ENCODE measurements around the gene TST. TPM values are rescaled to one million over a fixed set of nuclear protein-coding genes. Genes with fewer than 3 reads are reported as not detected.

TST gene
- 21.5 and 53.4 TPM in 2 replicates for total RNA-seq (ENCODE audit: low replicate concordance)

DNA sequence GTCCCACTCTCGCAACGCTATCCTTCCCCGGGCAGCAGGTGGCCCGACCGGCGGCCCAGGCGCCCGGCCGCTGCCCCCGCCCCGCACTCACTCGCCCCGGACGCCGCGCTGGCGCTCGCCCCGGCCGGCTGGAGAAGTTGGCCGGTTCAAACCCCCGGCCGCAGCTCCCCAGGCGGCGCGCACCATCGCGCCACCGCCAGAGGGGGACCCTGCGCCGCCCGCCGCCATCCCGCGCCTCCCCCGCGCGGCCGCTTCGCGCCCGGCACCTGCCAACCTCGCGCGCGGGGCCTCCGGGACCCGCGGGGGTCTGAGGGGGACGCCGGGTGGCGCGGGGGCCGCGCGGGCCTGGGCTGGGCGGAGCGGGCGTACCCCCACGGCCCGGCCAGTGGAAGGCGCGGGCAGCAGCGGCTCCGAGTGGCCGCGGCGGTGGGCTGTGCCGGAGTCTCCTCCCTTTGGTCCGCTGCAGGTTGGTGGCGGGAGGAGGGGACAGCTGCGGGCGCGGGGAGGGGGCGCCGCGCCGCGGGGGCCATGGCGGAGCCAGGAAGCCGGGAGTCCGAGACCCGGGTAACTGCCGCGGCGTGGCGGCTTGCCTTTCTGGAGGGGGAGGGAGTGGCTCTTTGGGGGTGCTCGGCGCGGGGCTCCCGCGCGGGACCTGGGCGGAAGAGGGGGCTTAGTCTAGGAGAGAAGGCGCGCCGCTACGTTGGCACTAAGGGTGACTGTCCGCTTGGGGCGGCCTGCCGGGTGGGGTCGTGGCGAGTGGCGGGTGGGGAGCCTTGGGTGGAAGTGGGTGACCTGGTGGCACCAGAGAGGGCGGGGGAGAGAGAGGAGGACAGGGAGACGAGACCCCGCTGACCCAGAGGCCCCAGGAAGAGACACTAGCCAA, at the start of gene TST, which contains the start of gene MPST:
TSS of gene TST (minus strand) at position 139 of the 883 bp plus-strand sequence. CDS start 715 bp downstream, outside the sequence.
TSS of gene MPST (plus strand) at position 434 of the 883 bp plus-strand sequence. CDS start at position 529, 95 bp downstream.
- Mint-ChIP-seq H3K27me3 (ENCODE audit: insufficient read depth, low read depth) (peaks cover 5% of the 10 kb centered on the region), H3K36me3 (peaks cover 7% of the 10 kb centered on the region), H3K4me3 (peak within 1 kb of the TSS; percentile 99), H3K9me3 (no peaks in the 10 kb centered on the region), H3K27ac (peak within 1 kb of the TSS; percentile 94), H3K4me1 (peaks cover 28% of the 10 kb centered on the region)
- peak within 1 kb of the TSS; percentile 93 for H3K27ac ChIP-seq
- H3K4me3 ChIP-seq, result peak within 1 kb of the TSS; percentile 98
- H3K4me2 ChIP-seq, result peak within 1 kb of the TSS; percentile 98
- peaks cover 16% of the 10 kb centered on the region for H3K4me1 ChIP-seq
- H3K9ac ChIP-seq, result peak within 1 kb of the TSS; percentile 72
- H4K20me1 ChIP-seq (ENCODE audit: low read depth), result peaks cover 64% of the 10 kb centered on the region
- DNase-seq (ENCODE audit: low spot score), result peak; percentile 93
- H3F3A ChIP-seq (ENCODE audit: low read depth), result no peaks in the 10 kb centered on the region
- no peaks in the 10 kb centered on the region for H3K27me3 ChIP-seq
- peaks cover 68% of the 10 kb centered on the region for H3K79me2 ChIP-seq (ENCODE audit: low read depth)
- no peaks in the 10 kb centered on the region for H3K36me3 ChIP-seq
- no peaks in the 10 kb centered on the region for H3K9me3 ChIP-seq (ENCODE audit: low read depth)
- TF ChIP-seq CTCF (IDR thresholded peaks at IDR 0.05) (peak; percentile 25), EZH2phosphoT487 (IDR thresholded peaks at IDR 0.05) (no peak)
- peak within 1 kb of the TSS; percentile 44 for H2AFZ ChIP-seq (replicated peaks)

DNA sequence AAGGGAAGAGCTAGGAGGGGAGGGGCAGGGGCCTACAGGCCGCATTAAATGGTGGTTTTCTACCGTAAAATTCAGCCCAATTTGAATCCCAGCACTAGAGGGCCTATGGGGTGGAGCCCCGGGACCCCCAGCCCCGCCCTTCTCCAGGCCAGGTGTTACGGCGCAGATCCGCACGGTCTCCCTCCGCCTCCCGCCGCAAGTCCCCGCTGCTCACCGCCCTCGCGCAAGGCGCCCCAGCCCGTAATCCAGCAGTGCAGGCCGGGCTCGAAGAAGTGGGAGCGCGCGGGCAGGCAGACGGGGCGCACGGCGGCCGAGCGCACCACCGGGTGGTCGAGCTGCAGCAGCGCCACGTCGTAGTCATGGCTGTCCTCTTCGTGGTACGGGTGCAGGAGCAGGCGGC, 49.6 kb upstream of the TST start:
- peak overlapping the region; percentile 84 for H2AFZ ChIP-seq (replicated peaks)
- no peak overlapping the region for H3K4me3 Mint-ChIP-seq

DNA sequence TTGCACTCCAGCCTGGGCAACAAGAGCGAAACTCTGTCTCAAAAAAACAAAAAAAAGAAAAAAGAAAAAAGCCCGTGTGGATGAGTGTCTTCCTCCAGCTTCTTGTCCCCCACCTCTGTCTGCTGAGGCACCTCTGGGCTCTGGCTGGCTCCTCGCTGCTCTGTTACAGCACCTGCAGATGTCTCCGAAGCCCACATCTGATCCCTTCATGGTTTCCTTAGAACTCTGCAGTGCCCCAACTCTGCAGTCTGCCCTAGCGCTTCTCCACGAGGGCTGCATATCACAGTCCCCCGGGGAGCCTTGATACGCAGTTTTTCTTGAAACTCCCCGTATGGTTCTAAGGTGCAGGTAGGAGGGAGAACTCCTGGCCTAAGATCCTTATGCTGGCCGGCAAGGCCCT, 48.2 kb upstream of the TST start:
- Mint-ChIP-seq H3K4me1 (no peaks in the 10 kb centered on the region), H3K27ac (no peak overlapping the region), H3K27me3 (ENCODE audit: insufficient read depth, low read depth) (peaks cover 19% of the 10 kb centered on the region), H3K9me3 (no peaks in the 10 kb centered on the region), H3K4me3 (no peak overlapping the region), H3K36me3 (no peaks in the 10 kb centered on the region)
- Histone ChIP-seq H3K4me3 (no peak overlapping the region), H3F3A (ENCODE audit: low read depth) (no peaks in the 10 kb centered on the region), H3K4me2 (no peak overlapping the region), H3K27me3 (peaks cover 59% of the 10 kb centered on the region), H2AFZ (replicated peaks) (no peak overlapping the region), H3K9ac (no peak overlapping the region), H3K9me3 (ENCODE audit: low read depth) (no peaks in the 10 kb centered on the region), H3K36me3 (no peaks in the 10 kb centered on the region), H3K27ac (no peak overlapping the region), H4K20me1 (ENCODE audit: low read depth) (peaks cover 3% of the 10 kb centered on the region), H3K4me1 (no peaks in the 10 kb centered on the region), H3K79me2 (ENCODE audit: low read depth) (no peaks in the 10 kb centered on the region)
- no peak for TF ChIP-seq EZH2phosphoT487 (IDR thresholded peaks at IDR 0.05)
- no peak for TF ChIP-seq EZH2 (IDR thresholded peaks at IDR 0.05)
- no peak for TF ChIP-seq CTCF (IDR thresholded peaks at IDR 0.05)
- no peak for DNase-seq (ENCODE audit: low spot score)

More for the DNA sequence above, 49.6 kb upstream of the TST start:
- Mint-ChIP-seq H3K27ac (no peak overlapping the region), H3K27me3 (ENCODE audit: insufficient read depth, low read depth) (peaks cover 16% of the 10 kb centered on the region), H3K4me1 (no peaks in the 10 kb centered on the region), H3K36me3 (no peaks in the 10 kb centered on the region), H3K9me3 (no peaks in the 10 kb centered on the region)
- H3K4me2 ChIP-seq, result peak overlapping the region; percentile 81
- H3K4me3 ChIP-seq, result peak overlapping the region; percentile 41
- H3K9me3 ChIP-seq (ENCODE audit: low read depth), result no peaks in the 10 kb centered on the region
- H3K27ac ChIP-seq, result no peak overlapping the region
- H3F3A ChIP-seq (ENCODE audit: low read depth), result no peaks in the 10 kb centered on the region
- H3K27me3 ChIP-seq, result peaks cover 67% of the 10 kb centered on the region
- DNase-seq (ENCODE audit: low spot score), result peak; percentile 76
- no peaks in the 10 kb centered on the region for H3K36me3 ChIP-seq
- no peaks in the 10 kb centered on the region for H3K79me2 ChIP-seq (ENCODE audit: low read depth)
- no peak overlapping the region for H3K9ac ChIP-seq
- TF ChIP-seq CTCF (IDR thresholded peaks at IDR 0.05), result no peak
- TF ChIP-seq EZH2 (IDR thresholded peaks at IDR 0.05), result peak; percentile 69
- peaks cover 3% of the 10 kb centered on the region for H4K20me1 ChIP-seq (ENCODE audit: low read depth)
- no peaks in the 10 kb centered on the region for H3K4me1 ChIP-seq
